Middle frontal gyrus (tissue), 1 donor: ENCODE data around the gene CARD16.

Source experiments
- DNase-seq: peaks from one replicate; pipeline ENCODE4 v3.0.0-alpha.2; 2015; ENCODE audit warnings: low spot score; ENCODE audit errors: extremely low spot score

The CARD16 gene

GRCh38 chr11:104997288-104997687 lies 47.8 kb downstream of the CARD16 start:
- DNase-seq, result no peak

DNA sequence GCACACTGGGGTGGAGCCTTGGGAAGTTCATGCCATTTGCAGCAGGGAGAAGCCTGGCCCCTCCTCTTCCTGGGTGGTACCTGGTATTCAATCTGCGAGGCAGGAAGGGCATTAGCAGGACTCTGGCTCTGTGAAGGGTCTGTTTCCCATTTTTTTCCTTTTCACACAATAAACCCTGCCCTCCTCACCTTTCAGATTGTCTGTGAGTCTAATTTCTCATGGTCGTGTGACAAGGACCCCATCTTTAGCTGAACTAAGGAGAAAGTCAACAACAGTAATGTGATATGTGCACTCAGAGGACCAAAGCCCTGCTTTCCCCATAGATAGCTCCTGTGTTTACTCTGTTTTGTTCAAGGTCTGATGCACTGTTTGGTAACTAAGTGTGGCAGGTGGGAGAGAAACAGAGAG lies 50.1 kb downstream of the CARD16 start:
- no peak for DNase-seq

DNA sequence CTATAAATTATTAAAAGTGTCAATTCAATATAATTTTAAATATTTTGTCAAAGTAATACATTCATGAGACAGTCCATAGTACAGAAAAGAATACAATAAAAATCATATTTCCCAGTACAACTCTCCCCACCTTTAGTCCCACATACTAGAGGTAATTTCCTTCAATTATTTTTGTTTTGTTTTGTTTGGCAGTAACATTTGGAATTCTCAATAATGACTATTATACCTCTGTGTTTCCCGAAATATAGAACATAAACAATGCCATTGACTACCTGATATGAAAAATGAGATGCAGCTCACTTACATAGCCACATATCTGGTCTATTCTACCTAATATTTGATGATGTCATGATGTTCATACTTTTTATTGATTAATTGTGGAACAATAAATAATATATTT lies 52.4 kb downstream of the CARD16 start:
- DNase-seq, result no peak

DNA sequence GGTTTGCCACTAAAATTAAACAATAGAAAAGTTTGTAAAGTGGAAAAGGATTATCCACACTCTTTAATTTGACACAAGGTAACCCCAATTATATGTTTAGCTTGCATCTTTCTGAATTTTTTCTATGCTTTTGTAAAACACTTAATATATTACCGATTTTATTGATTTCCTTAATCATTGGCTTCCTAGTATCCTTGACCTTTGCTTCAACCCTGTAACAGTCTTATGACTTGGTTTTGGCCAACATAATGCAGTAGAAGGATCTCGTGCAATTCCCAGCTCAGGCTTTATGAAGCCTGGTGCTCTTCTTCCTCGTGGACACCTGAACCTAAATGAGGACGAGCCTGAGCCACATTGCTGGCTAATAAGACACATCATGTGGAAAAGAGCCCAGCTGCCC lies 53.1 kb downstream of the CARD16 start:
- no peak for DNase-seq
